ENCODE data around the gene SPATA13. TPM values are rescaled to one million over a fixed set of nuclear protein-coding genes. Genes with fewer than 3 reads are reported as not detected.

The SPATA13 gene
- total RNA-seq, 1 donor from 2014 or later: 11.4 TPM

DNA sequence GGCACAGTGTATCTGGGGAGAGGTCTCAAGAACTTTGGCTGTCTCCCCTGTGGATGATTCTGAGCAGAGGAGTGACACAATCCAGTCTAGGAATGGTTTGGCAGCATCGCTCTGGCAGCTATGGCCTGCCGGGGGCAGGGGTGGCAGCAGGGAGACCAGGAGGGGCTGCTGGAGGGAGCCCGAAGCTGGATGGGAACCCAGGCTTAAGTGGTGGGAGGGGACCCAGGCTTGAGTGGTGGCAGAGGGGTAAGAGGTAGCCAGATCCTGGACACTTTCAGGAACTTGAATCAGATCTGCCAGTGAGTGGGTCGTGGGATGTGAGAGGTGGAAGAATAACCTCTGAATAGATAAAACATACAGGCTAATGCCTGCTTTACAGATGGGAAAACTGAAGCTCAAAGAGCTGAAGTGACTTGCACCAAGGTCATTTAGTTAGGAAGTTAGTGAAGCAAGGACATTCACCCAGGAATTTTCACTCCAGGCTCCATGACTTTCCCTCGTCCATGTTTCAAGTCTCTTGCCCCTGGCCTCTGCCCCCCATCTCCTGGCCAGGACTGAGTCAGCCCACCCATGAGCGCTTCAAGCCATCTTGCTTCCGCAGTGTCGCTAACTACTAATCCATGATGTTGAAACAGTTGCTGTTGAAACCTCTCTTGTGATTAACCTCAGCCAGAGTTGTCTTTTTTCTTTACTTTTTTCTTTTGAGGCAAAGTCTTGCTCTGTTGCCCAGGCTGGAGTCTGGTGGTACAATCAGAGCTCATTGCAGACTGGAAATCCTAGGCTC, 119.0 kb downstream of the SPATA13 start:
- H3K36me3 Mint-ChIP-seq (ENCODE audit: low read depth, unreplicated experiment): peaks cover 3% of the 10 kb centered on the region
- H3K27me3 Mint-ChIP-seq (ENCODE audit: unreplicated experiment): peaks cover 6% of the 10 kb centered on the region
- H3K9me3 Mint-ChIP-seq (ENCODE audit: unreplicated experiment): no peaks in the 10 kb centered on the region
- DNase-seq (ENCODE audit: low spot score): no peak
- no peak overlapping the region for H3K4me3 Mint-ChIP-seq (ENCODE audit: unreplicated experiment)
- TF ChIP-seq, protein P1, sequence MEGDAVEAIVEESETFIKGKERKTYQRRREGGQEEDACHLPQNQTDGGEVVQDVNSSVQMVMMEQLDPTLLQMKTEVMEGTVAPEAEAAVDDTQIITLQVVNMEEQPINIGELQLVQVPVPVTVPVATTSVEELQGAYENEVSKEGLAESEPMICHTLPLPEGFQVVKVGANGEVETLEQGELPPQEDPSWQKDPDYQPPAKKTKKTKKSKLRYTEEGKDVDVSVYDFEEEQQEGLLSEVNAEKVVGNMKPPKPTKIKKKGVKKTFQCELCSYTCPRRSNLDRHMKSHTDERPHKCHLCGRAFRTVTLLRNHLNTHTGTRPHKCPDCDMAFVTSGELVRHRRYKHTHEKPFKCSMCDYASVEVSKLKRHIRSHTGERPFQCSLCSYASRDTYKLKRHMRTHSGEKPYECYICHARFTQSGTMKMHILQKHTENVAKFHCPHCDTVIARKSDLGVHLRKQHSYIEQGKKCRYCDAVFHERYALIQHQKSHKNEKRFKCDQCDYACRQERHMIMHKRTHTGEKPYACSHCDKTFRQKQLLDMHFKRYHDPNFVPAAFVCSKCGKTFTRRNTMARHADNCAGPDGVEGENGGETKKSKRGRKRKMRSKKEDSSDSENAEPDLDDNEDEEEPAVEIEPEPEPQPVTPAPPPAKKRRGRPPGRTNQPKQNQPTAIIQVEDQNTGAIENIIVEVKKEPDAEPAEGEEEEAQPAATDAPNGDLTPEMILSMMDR (IDR thresholded peaks at IDR 0.05; ENCODE audit: unreplicated experiment): no peak
- no peak overlapping the region for H3K27ac Mint-ChIP-seq (ENCODE audit: unreplicated experiment)
- peaks cover 10% of the 10 kb centered on the region for H3K4me1 Mint-ChIP-seq (ENCODE audit: unreplicated experiment)

DNA sequence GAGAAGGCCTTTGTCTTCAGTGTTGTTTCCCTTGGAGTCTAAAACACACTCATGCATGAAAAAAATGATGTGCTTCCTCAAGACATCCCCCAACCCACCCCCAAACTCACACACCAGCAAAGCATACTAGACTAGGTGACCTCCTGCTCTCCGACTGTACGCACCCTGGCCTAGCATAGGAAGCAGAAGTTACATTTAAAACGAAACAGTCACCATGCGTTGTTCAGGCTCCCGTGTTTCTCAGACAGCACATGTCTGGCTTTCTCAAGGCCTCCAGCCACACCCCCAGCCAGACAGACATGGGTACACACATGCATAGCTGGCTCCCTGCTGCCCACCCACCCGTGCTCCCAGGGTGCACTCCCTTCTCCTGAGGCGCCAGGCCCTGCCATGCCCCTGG, 120.2 kb downstream of the SPATA13 start:
- Mint-ChIP-seq H3K4me3 (ENCODE audit: unreplicated experiment) (no peak overlapping the region), H3K36me3 (ENCODE audit: low read depth, unreplicated experiment) (peaks cover 3% of the 10 kb centered on the region)

DNA sequence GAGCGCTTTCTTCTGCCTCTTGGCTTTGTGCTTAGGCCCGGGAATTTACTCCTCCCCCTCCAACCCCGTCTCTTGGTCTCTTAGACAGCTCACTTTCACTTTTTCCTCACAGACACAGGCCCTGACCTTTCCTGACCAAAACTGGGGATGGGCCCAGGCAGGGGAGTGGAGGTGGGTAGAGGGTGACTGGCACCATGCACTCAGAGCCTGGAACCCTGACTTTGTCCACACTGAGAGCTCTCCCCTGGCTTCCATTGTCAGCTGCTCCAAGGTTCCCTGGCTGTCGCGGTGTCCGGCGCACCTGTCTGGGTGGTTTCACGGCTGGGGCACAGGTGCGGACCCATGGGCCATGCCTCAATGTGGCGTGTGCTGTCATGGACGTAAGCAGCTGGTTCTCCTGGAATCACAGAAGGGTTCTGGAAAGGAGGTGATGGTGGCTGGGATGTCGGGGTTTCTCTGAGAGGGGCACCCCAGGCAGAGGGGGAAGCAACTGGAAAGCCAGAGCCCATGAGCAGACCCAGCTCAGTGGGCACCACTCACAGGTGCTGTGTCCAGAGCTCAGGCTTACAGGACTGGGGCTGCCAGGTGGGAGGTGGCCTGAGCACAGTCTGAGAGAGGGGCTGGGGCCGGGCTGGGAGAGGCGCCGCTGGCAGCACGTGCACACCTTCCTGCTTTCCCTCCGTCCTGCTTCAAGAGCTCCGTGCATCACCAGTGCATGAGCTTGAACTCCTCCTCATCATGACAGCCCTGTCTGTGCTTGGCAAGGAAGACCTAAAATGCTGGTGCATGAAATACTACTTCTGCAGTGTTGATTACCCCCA, 120.9 kb downstream of the SPATA13 start:
- no peak for DNase-seq (ENCODE audit: low spot score)
- TF ChIP-seq, protein P1 (IDR thresholded peaks at IDR 0.05; ENCODE audit: unreplicated experiment): no peak
- Mint-ChIP-seq H3K9me3 (ENCODE audit: unreplicated experiment) (no peaks in the 10 kb centered on the region), H3K36me3 (ENCODE audit: low read depth, unreplicated experiment) (peaks cover 3% of the 10 kb centered on the region), H3K4me3 (ENCODE audit: unreplicated experiment) (no peak overlapping the region), H3K27me3 (ENCODE audit: unreplicated experiment) (peaks cover 4% of the 10 kb centered on the region), H3K4me1 (ENCODE audit: unreplicated experiment) (peaks cover 8% of the 10 kb centered on the region), H3K27ac (ENCODE audit: unreplicated experiment) (no peak overlapping the region)

More for the DNA sequence above, 120.2 kb downstream of the SPATA13 start:
- peaks cover 8% of the 10 kb centered on the region for H3K4me1 Mint-ChIP-seq (ENCODE audit: unreplicated experiment)
- TF ChIP-seq, protein P1 (IDR thresholded peaks at IDR 0.05; ENCODE audit: unreplicated experiment): no peak
- no peak overlapping the region for H3K27ac Mint-ChIP-seq (ENCODE audit: unreplicated experiment)
- H3K27me3 Mint-ChIP-seq (ENCODE audit: unreplicated experiment): peaks cover 4% of the 10 kb centered on the region
- no peaks in the 10 kb centered on the region for H3K9me3 Mint-ChIP-seq (ENCODE audit: unreplicated experiment)
- DNase-seq (ENCODE audit: low spot score): no peak

DNA sequence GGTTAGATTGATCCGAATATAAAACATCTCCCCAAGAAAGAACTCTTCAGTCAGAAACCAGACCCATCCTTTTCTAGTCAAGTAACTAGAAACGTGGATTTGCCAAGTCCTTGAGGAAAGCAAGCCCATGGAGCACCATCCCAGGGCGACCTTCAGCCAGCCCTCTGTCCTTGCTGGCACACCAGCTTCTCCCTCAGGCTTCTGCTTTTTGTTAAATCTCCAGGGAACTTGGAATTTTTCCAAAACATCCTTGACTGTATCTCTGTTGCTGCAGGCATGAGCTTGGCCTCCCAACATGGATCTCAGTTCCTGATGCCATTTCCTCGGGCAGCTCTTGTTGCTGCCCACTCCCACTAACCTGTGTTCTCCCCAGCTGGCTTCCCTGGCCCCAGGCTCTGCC, 121.7 kb downstream of the SPATA13 start:
- Mint-ChIP-seq H3K36me3 (ENCODE audit: low read depth, unreplicated experiment) (peaks cover 3% of the 10 kb centered on the region), H3K4me3 (ENCODE audit: unreplicated experiment) (no peak overlapping the region), H3K4me1 (ENCODE audit: unreplicated experiment) (peaks cover 8% of the 10 kb centered on the region), H3K27ac (ENCODE audit: unreplicated experiment) (no peak overlapping the region), H3K27me3 (ENCODE audit: unreplicated experiment) (peaks cover 4% of the 10 kb centered on the region), H3K9me3 (ENCODE audit: unreplicated experiment) (no peaks in the 10 kb centered on the region)
- TF ChIP-seq, protein P1 (IDR thresholded peaks at IDR 0.05; ENCODE audit: unreplicated experiment): no peak
- DNase-seq (ENCODE audit: low spot score): no peak
